GM10847 (cell line): ENCODE data around the gene WDR41.

Experiments
- POLR2A ChIP-seq: IDR thresholded peaks from 2 replicates; pipeline ENCODE4 v1.6.1; 2011; ENCODE audit not compliant: insufficient read length; ENCODE audit errors: extremely low read depth

Gene WDR41, protein sequence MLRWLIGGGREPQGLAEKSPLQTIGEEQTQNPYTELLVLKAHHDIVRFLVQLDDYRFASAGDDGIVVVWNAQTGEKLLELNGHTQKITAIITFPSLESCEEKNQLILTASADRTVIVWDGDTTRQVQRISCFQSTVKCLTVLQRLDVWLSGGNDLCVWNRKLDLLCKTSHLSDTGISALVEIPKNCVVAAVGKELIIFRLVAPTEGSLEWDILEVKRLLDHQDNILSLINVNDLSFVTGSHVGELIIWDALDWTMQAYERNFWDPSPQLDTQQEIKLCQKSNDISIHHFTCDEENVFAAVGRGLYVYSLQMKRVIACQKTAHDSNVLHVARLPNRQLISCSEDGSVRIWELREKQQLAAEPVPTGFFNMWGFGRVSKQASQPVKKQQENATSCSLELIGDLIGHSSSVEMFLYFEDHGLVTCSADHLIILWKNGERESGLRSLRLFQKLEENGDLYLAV

DNA sequence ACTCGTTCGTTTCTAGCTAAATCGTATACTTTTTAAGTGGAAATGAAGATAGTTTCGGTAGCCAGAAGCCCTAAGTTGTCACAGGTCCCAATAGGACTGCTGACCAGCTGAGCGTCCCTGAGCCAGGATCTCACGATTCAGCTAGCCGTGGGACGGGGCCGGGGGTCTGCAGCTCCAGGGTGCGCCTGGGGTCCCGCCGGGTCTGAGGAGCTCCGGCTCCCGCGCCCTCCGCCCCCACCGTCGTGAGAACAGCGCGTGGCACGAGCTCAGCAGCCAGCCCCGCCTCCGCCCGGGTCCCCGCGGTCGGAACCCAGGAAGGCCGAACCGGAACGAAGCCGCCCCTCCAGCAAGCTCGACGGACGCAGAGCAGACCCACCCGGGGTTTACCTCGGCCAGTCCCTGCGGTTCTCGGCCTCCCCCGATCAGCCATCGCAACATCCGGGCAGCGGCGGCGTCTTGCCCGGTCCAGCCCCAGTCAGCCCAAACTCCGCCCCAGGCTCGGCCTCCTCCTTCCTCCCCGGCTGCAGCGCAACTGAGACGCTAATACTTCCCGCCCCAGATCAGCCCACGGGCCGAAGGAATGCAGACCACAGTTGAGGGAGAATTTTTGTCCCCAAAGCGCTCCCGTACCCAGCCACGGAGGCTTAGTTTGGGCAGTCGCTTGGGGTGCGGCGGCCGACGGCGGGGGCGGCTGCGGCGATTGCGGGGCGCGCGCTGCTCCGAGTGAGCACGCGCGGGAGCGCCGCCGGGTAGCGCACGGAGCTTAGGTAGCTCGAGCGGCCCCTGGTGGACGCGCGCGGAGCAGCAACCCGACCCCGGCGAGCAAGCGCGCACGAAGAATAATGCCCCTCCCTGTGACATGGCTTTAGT, at the start of gene WDR41:
Gene WDR41 (minus strand): TSS at position 534 of the 870 bp plus-strand sequence. CDS start 96 bp downstream, at position 438.
- peak; percentile 63 for TF ChIP-seq POLR2A

DNA sequence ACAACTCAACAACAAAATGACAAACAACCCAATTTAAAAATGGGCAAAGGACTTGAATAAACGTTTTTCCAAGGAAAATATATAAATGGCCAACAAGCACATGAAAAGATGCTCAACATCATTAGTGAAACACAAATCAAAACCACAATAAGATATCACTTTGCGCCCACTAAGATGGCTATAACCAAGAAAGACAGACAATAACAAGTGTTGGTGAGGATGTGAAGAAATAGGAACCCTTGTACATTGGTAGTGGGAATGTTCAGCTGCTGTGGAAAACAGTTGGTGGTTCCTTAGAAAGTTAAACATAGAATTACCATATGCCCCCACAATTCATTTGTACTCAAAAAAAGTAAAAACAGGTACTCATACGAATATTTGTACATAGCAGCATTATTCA, 39.2 kb upstream of the WDR41 start:
- TF ChIP-seq POLR2A, result no peak

DNA sequence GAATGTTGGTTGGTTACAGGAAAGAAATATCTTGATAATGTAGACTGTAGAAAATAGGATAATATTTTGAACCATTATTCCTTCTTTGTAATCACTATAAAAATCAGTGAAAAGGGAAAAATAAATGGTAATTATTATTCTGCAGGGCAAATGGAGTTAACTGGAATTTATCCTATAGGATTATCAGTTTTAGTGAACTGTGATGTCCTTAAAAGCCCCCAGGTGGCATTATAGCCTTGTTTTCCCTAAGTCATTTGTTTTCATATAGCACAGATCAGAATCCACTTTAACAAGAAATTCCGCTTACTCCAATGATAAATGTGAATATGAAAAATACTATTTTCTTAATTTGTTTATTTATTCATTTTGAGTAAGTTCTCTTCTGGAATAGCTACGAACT, 26.2 kb upstream of the WDR41 start:
- TF ChIP-seq POLR2A, result no peak

DNA sequence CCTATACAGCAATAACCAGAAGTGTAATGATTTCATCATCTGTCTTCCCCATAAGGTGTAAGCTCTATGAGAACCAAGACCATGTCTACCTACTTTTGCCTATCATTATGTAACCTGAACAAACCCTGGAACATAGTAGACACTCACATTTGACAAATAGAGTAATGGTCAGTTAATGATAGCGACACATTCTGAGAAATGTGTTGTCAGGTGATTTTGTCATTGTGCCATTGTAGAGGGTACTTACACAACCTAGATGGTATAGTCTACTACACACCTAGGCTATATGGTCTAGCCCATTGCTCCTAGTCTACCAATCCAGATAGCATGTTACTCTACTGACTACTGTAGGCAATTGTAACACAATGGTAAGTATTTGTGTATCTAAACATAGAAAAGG, 22.3 kb upstream of the WDR41 start:
- TF ChIP-seq POLR2A, result no peak

DNA sequence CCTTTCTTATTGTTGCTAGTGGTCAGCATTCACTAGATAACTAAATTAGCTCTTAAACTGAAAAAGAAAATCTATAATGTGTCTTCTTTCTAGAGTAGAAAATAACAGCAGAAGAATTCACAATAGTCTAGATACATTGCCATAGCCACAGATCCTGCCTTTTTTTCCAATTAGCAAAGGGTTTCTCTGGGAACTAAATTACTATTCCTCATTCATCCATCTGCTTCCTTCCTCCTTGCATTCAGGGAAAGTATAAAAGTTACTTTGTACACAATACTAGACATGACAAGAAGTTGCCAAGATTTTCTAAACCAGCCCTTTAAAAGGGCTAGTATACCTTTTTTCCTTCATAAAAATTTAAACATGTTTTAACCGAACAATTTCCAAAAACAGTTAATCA, 21.2 kb upstream of the WDR41 start:
- TF ChIP-seq POLR2A, result no peak

DNA sequence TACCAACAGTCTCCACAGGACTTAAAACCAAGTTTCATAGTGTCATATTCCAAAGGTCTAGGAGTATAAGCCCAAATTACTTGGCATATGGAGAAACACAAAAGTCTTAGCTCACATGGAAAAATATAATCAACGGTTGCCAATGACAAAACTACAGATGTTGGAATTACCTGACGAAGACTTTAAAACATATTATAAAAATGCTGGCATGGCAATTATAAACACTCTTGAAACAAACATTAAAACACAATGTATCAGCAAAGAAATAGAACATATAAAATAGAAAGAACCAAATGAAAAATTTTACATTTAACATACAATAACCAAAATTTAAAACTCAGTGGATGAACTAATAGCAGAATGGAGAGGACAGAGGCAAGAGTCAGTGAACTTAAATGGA, 7.9 kb upstream of the WDR41 start:
- no peak for TF ChIP-seq POLR2A

DNA sequence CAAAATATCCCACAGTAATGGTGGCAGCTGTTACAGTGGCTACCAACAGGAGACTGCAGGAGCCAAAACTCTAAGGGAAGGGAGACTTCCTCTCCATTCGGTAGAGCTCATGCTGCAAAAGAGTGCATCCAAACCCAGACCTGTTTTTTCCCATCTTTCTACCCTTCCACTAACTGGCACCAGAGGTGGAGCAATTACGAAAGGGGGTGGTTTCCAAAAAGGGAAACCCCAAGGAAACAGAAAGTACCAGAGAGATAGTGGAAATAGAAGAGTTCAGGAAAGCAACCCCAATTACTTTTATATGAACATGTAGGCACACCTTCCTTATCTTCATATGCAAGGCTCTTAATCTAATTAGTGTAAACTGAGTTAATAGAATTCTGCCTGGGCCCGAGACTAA, 7.3 kb upstream of the WDR41 start:
- no peak for TF ChIP-seq POLR2A

DNA sequence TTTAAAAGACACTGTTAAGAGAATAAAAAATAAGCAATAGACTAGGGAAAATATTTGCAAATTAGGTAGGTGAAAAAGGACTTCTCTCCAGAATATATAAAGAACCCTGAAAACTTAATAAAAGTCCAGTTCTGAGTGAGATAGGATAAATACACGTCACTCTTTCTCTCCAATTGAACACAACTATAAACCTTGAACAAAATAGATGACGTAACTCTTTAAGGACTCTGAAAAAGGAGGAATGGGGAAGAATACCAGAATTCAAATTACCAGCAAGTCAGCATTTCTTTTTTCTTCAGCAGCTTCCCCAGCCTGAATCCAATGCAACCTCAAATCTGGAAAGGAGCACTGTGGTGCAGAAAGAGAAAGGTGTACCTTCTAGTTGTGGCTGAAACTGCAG, 6.8 kb upstream of the WDR41 start:
- no peak for TF ChIP-seq POLR2A

DNA sequence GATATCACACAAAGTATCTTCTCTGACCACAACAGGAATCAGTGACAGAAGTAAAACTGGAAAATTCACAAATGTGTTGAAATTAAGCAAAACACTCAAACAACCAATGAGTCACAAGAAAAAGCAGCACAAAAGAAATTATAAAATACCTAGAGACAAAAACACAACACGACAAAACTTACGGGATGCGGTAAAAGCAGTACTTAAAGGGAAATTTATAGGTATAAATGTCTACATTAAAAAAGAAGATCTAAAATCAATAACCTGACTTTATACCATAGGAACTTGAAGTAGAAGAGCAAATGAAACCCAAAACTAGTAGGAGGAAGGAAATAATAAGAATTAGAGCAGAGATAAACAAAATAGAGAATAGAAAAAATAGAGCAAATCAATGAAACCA, 2.8 kb upstream of the WDR41 start:
- no peak for TF ChIP-seq POLR2A

DNA sequence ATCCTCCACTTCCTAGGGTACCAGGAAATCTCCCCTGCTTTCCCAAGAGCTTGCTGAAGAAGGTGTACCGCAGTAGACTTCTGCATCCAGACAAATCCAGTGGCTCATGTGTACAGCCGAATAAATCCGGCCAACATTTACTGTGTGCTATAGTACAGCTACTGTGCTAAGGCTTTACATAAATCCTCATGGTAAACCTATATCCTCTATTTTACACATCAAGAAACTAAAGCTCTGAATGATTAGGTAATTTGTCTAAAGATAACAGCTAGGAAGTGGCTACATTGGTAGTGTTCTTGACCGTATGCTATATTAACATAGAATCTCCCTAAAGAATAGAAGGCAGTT, 511 bp upstream of the WDR41 start:
- TF ChIP-seq POLR2A, result no peak

DNA sequence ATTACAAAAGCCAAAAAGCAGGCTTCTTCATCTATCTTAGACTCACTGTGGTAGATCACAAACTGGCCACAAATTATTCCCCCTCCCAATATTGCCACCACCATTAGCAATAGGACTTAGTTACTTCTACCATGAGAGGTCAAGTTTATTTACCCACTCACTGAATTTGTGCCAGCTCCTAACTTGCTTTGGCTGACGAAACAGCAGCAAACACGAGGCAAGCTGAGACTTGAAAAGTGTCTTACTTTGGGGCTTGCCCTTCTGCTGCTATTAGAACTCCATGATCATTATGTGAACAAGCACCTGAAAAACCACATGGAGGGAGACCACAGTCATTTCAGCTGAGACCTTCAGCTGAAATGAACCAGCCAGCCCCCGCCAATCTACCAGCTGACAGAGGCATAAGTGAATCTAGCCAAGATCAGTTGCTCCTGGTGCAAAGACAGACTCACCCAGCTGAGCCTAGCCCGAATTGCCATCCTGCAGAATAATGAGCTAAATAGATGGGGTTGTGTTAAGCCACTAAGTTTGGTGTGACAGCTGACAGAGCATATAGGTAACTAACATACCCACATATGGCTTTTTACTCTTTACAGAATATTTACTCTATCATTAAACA, 5.7 kb downstream of the WDR41 start:
- no peak for TF ChIP-seq POLR2A

DNA sequence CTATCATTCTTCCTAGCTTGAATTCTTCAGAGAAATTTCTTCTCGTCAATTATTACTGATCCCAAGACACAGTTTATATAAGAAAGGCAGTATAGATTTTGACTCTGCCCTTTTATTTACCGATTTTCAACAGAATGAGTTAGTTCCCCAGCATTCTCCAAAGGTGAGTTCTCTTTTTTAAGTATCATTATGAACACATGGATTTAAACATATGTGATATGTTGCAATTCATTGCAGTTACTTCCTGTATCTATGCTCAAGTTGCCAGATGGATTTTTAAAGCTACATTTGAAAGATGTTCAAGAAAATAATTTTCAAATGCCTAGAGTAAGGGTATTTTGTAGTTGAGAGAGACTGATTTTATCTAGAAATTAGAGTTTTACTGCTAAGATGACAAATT, 8.4 kb downstream of the WDR41 start:
- TF ChIP-seq POLR2A, result no peak

DNA sequence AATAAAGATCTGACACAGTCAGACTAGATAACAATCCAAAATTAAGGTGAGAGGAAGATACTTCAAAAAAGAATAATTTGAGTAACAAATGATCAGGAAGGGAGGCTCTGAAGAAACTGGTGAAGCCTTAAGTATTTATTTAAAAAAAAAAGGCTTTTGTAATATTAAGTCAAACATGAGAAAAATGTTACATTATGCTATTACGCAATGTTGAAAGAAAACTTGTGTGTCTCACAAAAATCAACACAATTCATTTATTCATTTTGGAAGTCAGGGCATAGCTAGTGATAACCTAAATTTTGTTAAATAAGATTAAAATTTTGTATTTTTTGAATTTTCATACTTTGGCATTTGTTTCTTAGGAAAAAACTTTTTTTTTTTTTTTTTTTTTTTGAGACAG, 28.2 kb downstream of the WDR41 start:
- TF ChIP-seq POLR2A, result no peak

DNA sequence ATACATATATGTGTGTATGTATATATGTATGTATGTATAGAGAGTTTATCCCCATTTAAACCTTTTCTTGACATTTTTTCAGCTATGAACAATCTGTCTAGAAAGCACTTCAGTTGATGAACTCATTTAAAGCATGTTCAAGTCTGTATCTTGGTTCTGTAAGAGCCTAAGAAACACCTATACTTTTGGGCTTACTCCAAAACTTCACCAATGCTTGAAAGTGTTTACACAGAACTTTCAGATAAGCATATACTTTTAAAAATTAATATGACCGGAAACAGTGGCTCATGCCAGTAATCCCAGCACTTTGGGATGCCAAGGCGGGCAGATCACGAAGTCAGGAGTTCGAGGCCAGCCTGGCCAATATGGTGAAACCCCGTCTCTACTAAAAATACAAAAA, 30.8 kb downstream of the WDR41 start:
- TF ChIP-seq POLR2A, result no peak

DNA sequence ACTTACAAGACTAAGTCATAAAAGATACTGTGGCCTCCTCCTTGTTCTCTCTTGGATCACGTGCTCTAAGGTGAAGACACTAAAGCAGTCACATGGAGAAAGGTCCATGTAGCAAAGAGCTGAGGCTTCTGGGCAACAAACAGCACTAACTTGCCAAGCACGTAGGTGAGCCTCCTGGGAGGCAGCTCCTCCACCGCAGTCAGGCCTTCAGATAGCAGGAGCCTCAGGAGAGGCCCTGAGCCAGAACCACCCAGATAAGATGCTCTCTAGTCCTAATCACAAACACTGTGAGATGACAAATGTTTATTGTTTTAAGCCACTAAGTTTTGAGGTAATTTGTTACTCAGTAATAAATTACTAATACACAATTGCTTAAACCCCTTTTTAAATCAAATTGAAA, 38.0 kb downstream of the WDR41 start:
- no peak for TF ChIP-seq POLR2A

DNA sequence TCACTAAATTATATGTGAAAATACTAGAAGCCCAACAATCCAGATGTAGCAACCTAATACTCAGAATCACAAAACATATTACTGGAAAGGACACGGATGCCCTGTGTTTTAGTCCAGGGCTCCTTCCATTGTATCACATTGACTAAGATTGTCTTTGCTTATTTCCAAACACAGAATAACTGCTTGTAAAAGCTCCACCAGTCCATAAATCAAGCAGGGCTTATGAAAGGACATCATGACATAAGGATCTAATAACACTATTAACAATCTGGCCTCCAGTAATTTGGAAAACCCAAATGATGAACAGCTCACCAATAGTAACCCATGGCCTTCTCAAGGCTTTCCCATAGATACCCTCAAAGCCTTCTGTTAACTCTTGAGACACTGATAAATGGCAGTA, 39.8 kb downstream of the WDR41 start:
- no peak for TF ChIP-seq POLR2A

DNA sequence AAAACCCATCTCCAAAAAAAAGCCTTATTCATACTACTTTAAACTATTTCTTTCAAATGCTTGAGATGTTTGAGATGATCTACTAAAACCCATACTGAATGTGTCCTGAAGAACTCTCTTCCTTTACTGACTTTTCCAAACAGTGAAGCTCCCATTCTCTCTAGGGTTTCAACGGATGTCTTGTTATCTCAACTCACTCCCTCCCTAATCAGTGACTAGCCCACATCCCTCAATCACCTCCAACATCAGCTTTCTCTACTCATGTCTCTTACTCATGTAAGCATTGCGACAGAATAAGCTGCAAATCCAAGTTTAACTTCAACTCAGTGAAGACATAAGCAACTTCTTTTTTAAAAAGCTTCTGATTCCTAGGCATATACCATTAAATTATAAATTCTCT, 42.1 kb downstream of the WDR41 start:
- no peak for TF ChIP-seq POLR2A

DNA sequence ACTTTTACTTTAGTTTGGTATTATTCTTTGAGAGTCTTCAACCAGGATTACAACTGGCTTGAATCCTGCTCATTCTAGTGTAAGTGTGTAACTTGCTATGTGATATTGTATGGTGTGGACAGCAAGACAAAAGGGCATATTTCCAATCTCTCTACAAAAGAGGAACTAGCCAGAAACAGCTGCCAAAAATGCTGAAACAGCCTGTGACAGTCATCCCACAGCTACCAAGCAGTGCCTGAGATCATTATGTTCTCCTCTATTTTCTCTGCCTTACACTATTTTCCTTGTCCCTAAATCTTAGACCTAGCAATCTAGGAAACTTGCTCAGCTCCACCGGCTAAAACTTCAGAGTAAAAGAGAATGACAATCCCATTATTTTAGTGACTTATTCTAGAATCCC, 42.8 kb downstream of the WDR41 start:
- no peak for TF ChIP-seq POLR2A
